Uterus (tissue), 2 donors: ENCODE measurements around the gene NXPE3.

Experiments
- CTCF ChIP-seq, 4 experiments: fragments of 200-600 bp in 2 of 4; fragments of 450-650 bp in 2 of 4; sonication (generic) in 2 of 4; IDR thresholded peaks; one replicate each; pipeline ENCODE4 v1.5.1; 2016 to 2019; ENCODE audit warnings: antibody characterized with exemption in 4 of 4, mild to moderate bottlenecking in 2 of 4, moderate library complexity in 1 of 4
- POLR2A ChIP-seq, 2 donors: fragments of 450-650 bp; IDR thresholded peaks; one replicate each; pipeline ENCODE4 v1.6.1; 2016; ENCODE audit warnings: antibody characterized with exemption in 2 of 2, mild to moderate bottlenecking in 1 of 2, moderate library complexity in 1 of 2

- TF ChIP-seq CTCF (IDR thresholded peaks at IDR 0.05) (no peak), POLR2A (IDR thresholded peaks at IDR 0.05) (no peak)
Observed at GRCh38 chr3:101842935-101843330, 63.9 kb downstream of the NXPE3 start.
